Measurements from ENCODE around the gene SMG6.

The SMG6 gene

DNA sequence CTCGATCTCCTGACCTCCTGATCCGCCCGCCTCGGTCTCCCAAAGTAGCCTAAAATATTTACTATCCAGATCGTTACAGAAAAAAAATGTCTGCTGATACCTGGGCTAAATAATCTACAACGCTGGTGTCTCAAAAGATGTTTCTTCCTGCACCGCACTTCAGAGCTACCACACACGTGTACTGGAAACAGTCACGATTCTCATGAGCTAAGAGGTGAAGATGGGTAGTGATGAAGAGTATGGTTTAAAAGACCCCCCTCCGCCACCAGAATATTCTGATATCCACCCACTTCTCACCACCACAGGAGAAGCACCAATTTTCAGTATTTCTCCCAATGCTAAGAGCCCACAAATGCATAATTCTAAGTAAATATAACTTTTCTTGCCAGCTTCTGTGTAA is 50.2 kb downstream of the SMG6 start:
- in situ Hi-C loops (cut with MboI; ENCODE audit: low pct_unique_long_range_greater_than_20kb, low sequenced_read_pairs, unreplicated experiment), result no loop called here

DNA sequence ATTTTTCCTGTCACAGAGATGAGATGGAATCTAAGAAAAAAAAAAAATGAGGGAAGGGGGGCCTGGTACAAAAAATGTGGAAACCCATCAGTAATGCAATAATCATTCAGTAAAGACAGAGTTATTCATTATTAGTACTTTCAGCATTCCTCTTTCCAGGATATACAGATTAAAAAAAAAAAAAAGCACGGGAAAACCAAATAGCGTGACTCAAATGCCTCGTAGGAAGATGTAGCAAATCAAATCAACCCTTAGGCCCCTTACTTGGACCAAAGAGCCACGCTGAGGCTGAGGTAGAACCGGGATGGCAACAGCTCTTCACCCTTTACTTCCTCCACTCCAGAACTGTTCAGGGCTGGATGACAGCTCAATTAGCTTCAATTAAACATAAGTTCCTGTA is 52.5 kb downstream of the SMG6 start:
- TF ChIP-seq, protein P1, sequence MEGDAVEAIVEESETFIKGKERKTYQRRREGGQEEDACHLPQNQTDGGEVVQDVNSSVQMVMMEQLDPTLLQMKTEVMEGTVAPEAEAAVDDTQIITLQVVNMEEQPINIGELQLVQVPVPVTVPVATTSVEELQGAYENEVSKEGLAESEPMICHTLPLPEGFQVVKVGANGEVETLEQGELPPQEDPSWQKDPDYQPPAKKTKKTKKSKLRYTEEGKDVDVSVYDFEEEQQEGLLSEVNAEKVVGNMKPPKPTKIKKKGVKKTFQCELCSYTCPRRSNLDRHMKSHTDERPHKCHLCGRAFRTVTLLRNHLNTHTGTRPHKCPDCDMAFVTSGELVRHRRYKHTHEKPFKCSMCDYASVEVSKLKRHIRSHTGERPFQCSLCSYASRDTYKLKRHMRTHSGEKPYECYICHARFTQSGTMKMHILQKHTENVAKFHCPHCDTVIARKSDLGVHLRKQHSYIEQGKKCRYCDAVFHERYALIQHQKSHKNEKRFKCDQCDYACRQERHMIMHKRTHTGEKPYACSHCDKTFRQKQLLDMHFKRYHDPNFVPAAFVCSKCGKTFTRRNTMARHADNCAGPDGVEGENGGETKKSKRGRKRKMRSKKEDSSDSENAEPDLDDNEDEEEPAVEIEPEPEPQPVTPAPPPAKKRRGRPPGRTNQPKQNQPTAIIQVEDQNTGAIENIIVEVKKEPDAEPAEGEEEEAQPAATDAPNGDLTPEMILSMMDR (IDR thresholded peaks at IDR 0.05; ENCODE audit: extremely low read depth, insufficient read depth, missing control alignments), result no peak
- in situ Hi-C loops (cut with MboI; ENCODE audit: low pct_unique_long_range_greater_than_20kb, low sequenced_read_pairs, unreplicated experiment), result no loop called here
- no peak for DNase-seq (ENCODE audit: low spot score)

More for the DNA sequence above, 50.2 kb downstream of the SMG6 start:
- TF ChIP-seq, protein P1 (IDR thresholded peaks at IDR 0.05; ENCODE audit: extremely low read depth, insufficient read depth, missing control alignments), result no peak
- DNase-seq (ENCODE audit: low spot score), result no peak

DNA sequence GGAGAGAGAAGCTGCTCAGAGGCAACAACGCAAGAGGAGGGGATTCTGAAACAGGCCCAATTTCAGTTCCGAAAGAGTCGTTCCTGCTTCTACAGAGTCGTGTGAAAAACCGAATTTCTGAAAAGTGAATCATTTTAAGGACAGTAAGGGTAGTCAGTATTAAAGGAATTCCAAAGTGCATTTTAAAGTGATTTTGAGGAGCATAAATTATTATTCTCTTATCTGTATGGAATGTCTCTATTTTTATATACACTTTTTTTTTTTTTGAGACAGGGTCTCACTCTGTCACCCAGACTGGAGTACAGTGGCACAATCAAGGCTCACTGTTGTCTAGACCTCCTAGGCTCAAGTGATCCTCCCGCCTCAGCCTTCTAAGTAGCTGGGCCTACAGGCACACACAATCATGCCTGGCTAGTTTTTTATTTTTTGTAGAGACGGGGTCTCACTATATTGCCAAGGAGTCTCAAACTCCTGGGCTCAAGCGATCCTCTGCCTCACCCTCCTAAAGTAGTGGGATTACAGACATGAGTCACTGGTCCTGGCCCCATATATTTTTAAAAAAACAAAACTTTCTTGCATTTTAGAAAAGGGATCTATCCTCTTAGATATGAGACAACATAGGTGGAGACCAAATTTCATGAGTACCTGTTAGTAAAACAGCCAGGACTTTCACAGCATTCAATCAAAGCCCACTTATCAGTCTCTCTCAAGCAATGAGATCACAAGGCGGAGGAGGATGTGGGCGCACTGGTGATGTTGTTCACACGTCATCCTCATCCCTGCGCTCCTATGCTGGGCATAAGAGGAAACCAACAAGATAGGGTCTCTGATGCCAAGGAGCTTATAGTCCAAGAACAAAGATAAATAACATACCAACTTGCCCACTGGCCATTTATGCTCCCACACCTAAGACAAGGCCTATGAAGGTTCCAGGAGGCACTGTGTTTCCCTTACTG is 53.2 kb downstream of the SMG6 start:
- DNase-seq (ENCODE audit: low spot score), result no peak
- in situ Hi-C loops (cut with MboI; ENCODE audit: low pct_unique_long_range_greater_than_20kb, low sequenced_read_pairs, unreplicated experiment), result no loop called here
- TF ChIP-seq, protein P1 (IDR thresholded peaks at IDR 0.05; ENCODE audit: extremely low read depth, insufficient read depth, missing control alignments), result no peak

DNA sequence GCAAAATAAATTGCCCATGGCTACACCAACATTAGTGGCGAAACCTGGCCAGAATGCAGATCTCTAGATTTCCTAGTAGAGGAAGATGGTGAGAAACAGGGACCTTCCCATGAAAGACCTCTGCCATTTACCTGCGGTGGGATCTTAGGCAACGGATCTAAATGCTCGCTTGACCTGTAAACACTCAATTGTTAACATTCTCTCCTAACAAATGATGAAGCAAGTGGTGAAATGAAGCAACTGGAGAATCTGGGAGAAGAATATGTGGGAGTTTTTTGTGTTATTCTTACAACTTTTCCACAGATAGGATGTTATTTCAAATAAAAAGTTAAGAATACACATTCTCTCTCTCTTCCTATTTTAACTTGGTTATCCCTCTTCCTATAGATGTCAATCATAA is 56.6 kb downstream of the SMG6 start:
- in situ Hi-C loops (cut with MboI; ENCODE audit: low pct_unique_long_range_greater_than_20kb, low sequenced_read_pairs, unreplicated experiment), result loop anchor here (10.0 kb wide), 2 partner anchors 152 to 182 kb away; no protein-coding TSS in a partner anchor
- no peak for DNase-seq (ENCODE audit: low spot score)
- TF ChIP-seq, protein P1 (IDR thresholded peaks at IDR 0.05; ENCODE audit: extremely low read depth, insufficient read depth, missing control alignments), result no peak

DNA sequence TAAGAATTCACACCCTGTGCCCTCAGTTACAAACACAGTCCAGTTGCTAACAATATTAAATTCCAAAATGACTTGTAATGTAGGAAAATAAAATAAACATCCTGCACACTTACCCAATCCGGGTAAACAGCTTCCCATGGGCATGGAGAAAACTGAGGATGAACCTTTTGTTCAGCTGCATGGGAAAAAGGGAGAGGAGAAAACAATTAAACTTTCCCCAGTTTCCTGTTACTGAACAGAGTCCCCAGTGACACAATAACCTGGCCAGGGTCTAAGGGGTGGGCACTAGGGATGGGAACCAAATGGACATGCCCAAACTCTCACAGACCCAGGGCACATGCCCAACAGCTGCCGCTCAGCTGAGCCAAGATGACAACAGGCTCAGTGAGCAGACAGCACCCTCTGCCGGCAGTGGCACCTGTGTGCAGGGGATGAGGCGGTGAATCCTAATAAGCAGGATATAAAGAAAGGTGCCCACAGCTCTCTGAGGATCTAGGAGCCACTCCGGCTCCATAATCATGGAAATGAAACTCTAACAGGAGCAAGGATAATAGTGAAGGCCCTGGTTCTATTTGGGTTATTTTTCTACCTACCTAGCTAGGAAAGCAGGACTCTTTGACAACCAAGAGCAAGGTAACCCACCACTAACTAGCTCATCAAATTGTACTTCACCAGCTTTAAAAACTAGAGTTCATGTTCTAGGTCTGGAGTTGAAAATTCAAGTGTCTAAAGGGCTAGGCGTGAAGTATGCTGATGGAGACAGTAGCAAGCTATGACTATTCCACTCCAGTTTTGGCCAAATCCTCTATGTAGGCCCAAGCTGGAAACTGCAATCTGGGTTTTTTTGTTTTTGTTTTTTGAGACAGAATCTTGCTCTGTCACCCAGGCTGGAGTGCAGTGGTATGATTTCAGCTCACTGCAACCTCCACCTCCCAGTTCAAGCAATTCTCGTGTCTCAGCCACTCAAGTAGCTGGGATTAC is 58.8 kb downstream of the SMG6 start:
- in situ Hi-C loops (cut with MboI; ENCODE audit: low pct_unique_long_range_greater_than_20kb, low sequenced_read_pairs, unreplicated experiment), result loop anchor here (10.0 kb wide), 2 partner anchors 150 to 180 kb away; no protein-coding TSS in a partner anchor
- TF ChIP-seq, protein P1 (IDR thresholded peaks at IDR 0.05; ENCODE audit: extremely low read depth, insufficient read depth, missing control alignments), result peak; percentile 99
- peak; percentile 70 for DNase-seq (ENCODE audit: low spot score)

DNA sequence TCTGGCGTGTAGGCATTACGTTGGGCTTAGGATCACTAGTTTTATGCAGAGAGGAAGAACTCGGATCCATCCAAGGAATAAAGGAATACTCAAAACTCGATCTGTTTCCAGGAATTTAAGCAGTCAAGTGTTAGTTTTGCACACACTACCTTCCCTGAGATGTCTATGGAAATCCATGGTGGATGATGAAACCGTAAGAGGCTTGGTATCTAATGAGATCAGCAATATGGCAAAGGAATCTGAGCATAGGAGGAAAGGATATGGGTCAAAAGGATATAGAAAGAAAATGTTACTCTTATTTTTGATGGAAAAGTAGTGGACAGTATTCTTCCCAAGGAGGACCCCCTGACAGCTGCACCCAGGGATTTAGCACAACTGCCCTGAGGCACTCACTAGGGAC is 59.6 kb downstream of the SMG6 start:
- DNase-seq (ENCODE audit: low spot score), result no peak
- in situ Hi-C loops (cut with MboI; ENCODE audit: low pct_unique_long_range_greater_than_20kb, low sequenced_read_pairs, unreplicated experiment), result loop anchor here (10.0 kb wide), 2 partner anchors 149 to 179 kb away; no protein-coding TSS in a partner anchor
- TF ChIP-seq, protein P1 (IDR thresholded peaks at IDR 0.05; ENCODE audit: extremely low read depth, insufficient read depth, missing control alignments), result no peak

All from GM13977 (cell line).